ENCODE measurements around the gene CMTM1. TPM values are rescaled to one million over a fixed set of nuclear protein-coding genes. Genes with fewer than 3 reads are reported as not detected.

Gene CMTM1
- total RNA-seq, 1 donor from 2014 or later: 1.0 TPM

- intact Hi-C loops (cut with micrococcal nuclease): no loop called here
- no peak for DNase-seq
- Histone ChIP-seq H3K4me1 (peaks cover 32% of the 10 kb centered on the region), H3K27me3 (ENCODE audit: low read depth) (peaks cover 29% of the 10 kb centered on the region), H3K4me3 (no peak overlapping the region), H3K9me3 (replicated peaks) (no peaks in the 10 kb centered on the region), H3K27ac (replicated peaks) (no peak overlapping the region), H3K36me3 (no peaks in the 10 kb centered on the region)
- TF ChIP-seq CTCF (IDR thresholded peaks at IDR 0.05; ENCODE audit: borderline replicate concordance): no peak
Measured at GRCh38 chr16:66581246-66581952, 15.2 kb downstream of the CMTM1 start.

GRCh38 chr16:66585481-66586239 is 19.4 kb downstream of the CMTM1 start:
- H3K4me1 ChIP-seq: peaks cover 10% of the 10 kb centered on the region
- TF ChIP-seq CTCF (IDR thresholded peaks at IDR 0.05; ENCODE audit: borderline replicate concordance): no peak
- intact Hi-C loops (cut with micrococcal nuclease): no loop called here
- no peaks in the 10 kb centered on the region for H3K27me3 ChIP-seq (ENCODE audit: low read depth)
- no peaks in the 10 kb centered on the region for H3K9me3 ChIP-seq (replicated peaks)
- no peak overlapping the region for H3K27ac ChIP-seq (replicated peaks)
- no peak overlapping the region for H3K4me3 ChIP-seq
- H3K36me3 ChIP-seq: no peaks in the 10 kb centered on the region
- no peak for DNase-seq

- Histone ChIP-seq H3K36me3 (no peaks in the 10 kb centered on the region), H3K27ac (replicated peaks) (no peak overlapping the region), H3K27me3 (ENCODE audit: low read depth) (no peaks in the 10 kb centered on the region), H3K4me1 (peaks cover 10% of the 10 kb centered on the region), H3K4me3 (peak overlapping the region; percentile 38), H3K9me3 (replicated peaks) (no peaks in the 10 kb centered on the region)
- TF ChIP-seq CTCF (IDR thresholded peaks at IDR 0.05; ENCODE audit: borderline replicate concordance): no peak
- no peak for DNase-seq
- intact Hi-C loops (cut with micrococcal nuclease): no loop called here
Measured at GRCh38 chr16:66587881-66588600, 21.8 kb downstream of the CMTM1 start.

GRCh38 chr16:66588981-66589713 is 22.9 kb downstream of the CMTM1 start:
- no peaks in the 10 kb centered on the region for H3K36me3 ChIP-seq
- no peak for DNase-seq
- TF ChIP-seq CTCF (IDR thresholded peaks at IDR 0.05; ENCODE audit: borderline replicate concordance): peak; percentile 59
- H3K9me3 ChIP-seq (replicated peaks): no peaks in the 10 kb centered on the region
- H3K27ac ChIP-seq (replicated peaks): no peak overlapping the region
- no peak overlapping the region for H3K4me3 ChIP-seq
- intact Hi-C loops (cut with micrococcal nuclease): no loop called here
- peaks cover 10% of the 10 kb centered on the region for H3K4me1 ChIP-seq
- no peaks in the 10 kb centered on the region for H3K27me3 ChIP-seq (ENCODE audit: low read depth)

- intact Hi-C loops (cut with micrococcal nuclease): no loop called here
- H3K4me3 ChIP-seq: no peak overlapping the region
Measured at GRCh38 chr16:66590322-66590721, 24.1 kb downstream of the CMTM1 start.

More at GRCh38 chr16:66590322-66590721, 24.1 kb downstream of the CMTM1 start:
- no peak for TF ChIP-seq CTCF (IDR thresholded peaks at IDR 0.05; ENCODE audit: borderline replicate concordance)
- H3K9me3 ChIP-seq (replicated peaks): no peaks in the 10 kb centered on the region
- H3K36me3 ChIP-seq: no peaks in the 10 kb centered on the region
- H3K27ac ChIP-seq (replicated peaks): no peak overlapping the region
- H3K4me1 ChIP-seq: peaks cover 8% of the 10 kb centered on the region
- DNase-seq: no peak
- no peaks in the 10 kb centered on the region for H3K27me3 ChIP-seq (ENCODE audit: low read depth)
